ENCODE results near the gene USP26. TPM values are rescaled to one million over a fixed set of nuclear protein-coding genes. Genes with fewer than 3 reads are reported as not detected.
"Not testable (repeated sequence)": the region's sequence is repeated elsewhere in the genome, so short reads cannot be mapped to it uniquely, and the experiment has no call there.

The USP26 gene
- total RNA-seq, 1 experiment from 2014 or later, result not detected

- TF ChIP-seq EZH2 (IDR thresholded peaks at IDR 0.05; ENCODE audit: low read length, unreplicated experiment), result no peak
- TF ChIP-seq EZH2phosphoT487 (IDR thresholded peaks at IDR 0.05; ENCODE audit: borderline replicate concordance, low read length), result no peak
- TF ChIP-seq CTCF (conservative IDR thresholded peaks at IDR 0.05; ENCODE audit: low read depth, low read length), result no peak
- ChIA-PET POLR2A (ENCODE audit: unreplicated experiment) (no interaction called here), CTCF (no interaction called here)
- Histone ChIP-seq H4K20me1 (ENCODE audit: low read length) (no peaks in the 10 kb centered on the region), H3K9ac (ENCODE audit: low read length) (no peak overlapping the region), H3K36me3 (ENCODE audit: low read depth, low read length) (no peaks in the 10 kb centered on the region), H3K79me2 (ENCODE audit: low read length) (no peaks in the 10 kb centered on the region), H3K27me3 (ENCODE audit: low read length) (no peaks in the 10 kb centered on the region), H3K4me1 (ENCODE audit: insufficient read depth, low read length) (peaks cover 12% of the 10 kb centered on the region), H3K4me2 (ENCODE audit: low read length) (no peak overlapping the region), H3K9me3 (ENCODE audit: low read length) (no peaks in the 10 kb centered on the region), H3F3A (ENCODE audit: low read length, unreplicated experiment) (no peaks in the 10 kb centered on the region), H3K27ac (ENCODE audit: low read length) (no peak overlapping the region), H3K9me2 (replicated peaks; ENCODE audit: low read length) (no peaks in the 10 kb centered on the region), H3K4me3 (ENCODE audit: low read length) (no peak overlapping the region), H2AFZ (ENCODE audit: low read length) (no peak overlapping the region)
- intact Hi-C loops (cut with micrococcal nuclease), result no loop called here
- ATAC-seq, result no peak
- DNase-seq, result no peak
- no TSS peak for BruUV-seq (replicated peaks)
Observed at GRCh38 chrX:132984058-132984650, 112.8 kb downstream of the USP26 start.

GRCh38 chrX:132983496-132983895 lies 113.4 kb downstream of the USP26 start:
- POLR2A ChIA-PET (ENCODE audit: unreplicated experiment), result no interaction called here
- CTCF ChIA-PET, result no interaction called here

DNA sequence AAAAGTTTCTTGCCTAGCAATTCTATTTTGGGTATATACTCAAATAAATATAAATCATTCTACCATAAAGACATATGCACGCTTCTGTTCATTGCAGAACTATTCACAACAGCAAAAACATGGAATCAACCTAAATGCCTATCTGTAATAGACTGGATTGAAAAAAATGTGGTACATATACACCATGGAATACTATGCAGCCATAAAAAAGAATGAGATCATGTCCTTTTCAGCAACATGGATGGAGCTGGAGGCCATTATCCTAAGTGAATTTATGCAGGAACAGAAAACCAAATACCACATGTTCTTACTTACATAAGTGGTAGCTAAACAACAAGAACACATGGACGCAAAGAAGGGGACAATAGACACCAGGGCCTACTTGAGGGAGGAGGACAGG lies 116.9 kb downstream of the USP26 start:
- H3K27me3 ChIP-seq (ENCODE audit: low read length); POLR2A ChIA-PET (ENCODE audit: unreplicated experiment); H3K36me3 ChIP-seq (ENCODE audit: low read depth, low read length); H4K20me1 ChIP-seq (ENCODE audit: low read length); H3K9me3 ChIP-seq (ENCODE audit: low read length); H3K4me3 ChIP-seq (ENCODE audit: low read length); H3K4me2 ChIP-seq (ENCODE audit: low read length); DNase-seq; H3K4me1 ChIP-seq (ENCODE audit: insufficient read depth, low read length); ATAC-seq; H2AFZ ChIP-seq (ENCODE audit: low read length); H3K27ac ChIP-seq (ENCODE audit: low read length); H3K9me2 ChIP-seq (replicated peaks; ENCODE audit: low read length); H3K79me2 ChIP-seq (ENCODE audit: low read length); CTCF ChIA-PET; H3K9ac ChIP-seq (ENCODE audit: low read length); BruUV-seq (replicated peaks); H3F3A ChIP-seq (ENCODE audit: low read length, unreplicated experiment); intact Hi-C loops (cut with micrococcal nuclease): not testable (repeated sequence)

More at GRCh38 chrX:132983496-132983895, 113.4 kb downstream of the USP26 start:
- Histone ChIP-seq H3K4me2 (ENCODE audit: low read length) (no peak overlapping the region), H3K36me3 (ENCODE audit: low read depth, low read length) (no peaks in the 10 kb centered on the region), H3K9me2 (replicated peaks; ENCODE audit: low read length) (no peaks in the 10 kb centered on the region), H3K79me2 (ENCODE audit: low read length) (no peaks in the 10 kb centered on the region), H3K27me3 (ENCODE audit: low read length) (no peaks in the 10 kb centered on the region), H3K4me3 (ENCODE audit: low read length) (no peak overlapping the region), H3F3A (ENCODE audit: low read length, unreplicated experiment) (no peaks in the 10 kb centered on the region), H3K9me3 (ENCODE audit: low read length) (no peaks in the 10 kb centered on the region), H2AFZ (ENCODE audit: low read length) (no peak overlapping the region), H3K27ac (ENCODE audit: low read length) (no peak overlapping the region), H3K9ac (ENCODE audit: low read length) (no peak overlapping the region), H4K20me1 (ENCODE audit: low read length) (no peaks in the 10 kb centered on the region), H3K4me1 (ENCODE audit: insufficient read depth, low read length) (peaks cover 12% of the 10 kb centered on the region)
- DNase-seq, result no peak
- TF ChIP-seq EZH2phosphoT487 (IDR thresholded peaks at IDR 0.05; ENCODE audit: borderline replicate concordance, low read length), result no peak
- no peak for TF ChIP-seq EZH2 (IDR thresholded peaks at IDR 0.05; ENCODE audit: low read length, unreplicated experiment)
- TF ChIP-seq CTCF (conservative IDR thresholded peaks at IDR 0.05; ENCODE audit: low read depth, low read length), result no peak
- no TSS peak for BruUV-seq (replicated peaks)
- no peak for ATAC-seq
- intact Hi-C loops (cut with micrococcal nuclease), result no loop called here

Other genes with a start within 250 kb of the USP26 start
- 6.1 and 7.4 TPM in 2 replicates for gene HS6ST2, start 138.5 kb downstream of the USP26 start, total RNA-seq (2014; rRNA removed)
- gene TFDP3, start 121.2 kb upstream of the USP26 start, total RNA-seq (2014; rRNA removed), result not detected in 2 replicates